ENCODE measurements around the gene PLLP.

GRCh38 chr16:57268804-57269800 is 15.4 kb downstream of the PLLP start:
- no peak for TF ChIP-seq CTCF (IDR thresholded peaks at IDR 0.05)
- peak; percentile 81 to 88 (median 83) for TF ChIP-seq POLR2AphosphoS5 (IDR thresholded peaks at IDR 0.05)
- TF ChIP-seq POLR2A (IDR thresholded peaks at IDR 0.05) = peak; percentile 87
